HEK293 (cell line): ENCODE data around the gene RPEL1.

ENCODE experiments used
- CTCF ChIA-PET: fragments of 350-600 bp; formaldehyde crosslinking; extraction: SDS; loops from one replicate; lab custom pipeline; 2021; ENCODE audit warnings: antibody characterized with exemption; lab: Yijun Ruan, JAX
- POLR2A ChIA-PET: fragments of 300-600 bp; formaldehyde crosslinking; extraction: SDS; loops from one replicate; lab custom pipeline; 2020; ENCODE audit warnings: antibody characterized with exemption, inconsistent platforms; lab: Yijun Ruan, JAX
- H3K27ac ChIP-seq: fragments of 200-500 bp; sonication (Bioruptor generic); 2 replicates; pipeline ENCODE4 v1.5.1; 2014; ENCODE audit warnings: low read depth, low read length, control low read depth, inconsistent platforms; ENCODE audit errors: extremely low read depth
- H3K36me3 ChIP-seq, 2 experiments: fragments of 200-500 bp in 1 of 2; sonication (Bioruptor generic) in 1 of 2; 1 replicate in 1 of 2; 2 replicates in 1 of 2; pipeline ENCODE4 v1.5.1; 2014 to 2017; ENCODE audit warnings: inconsistent platforms in 2 of 2, low read length in 2 of 2; ENCODE audit not compliant: control insufficient read depth in 2 of 2, insufficient read depth in 1 of 2
- H3K4me1 ChIP-seq: fragments of 200-500 bp; sonication (Bioruptor generic); 2 replicates; pipeline ENCODE4 v1.5.1; 2014; ENCODE audit warnings: mild to moderate bottlenecking, low read length, inconsistent platforms; ENCODE audit not compliant: control insufficient read depth, insufficient read depth
- H3K4me3 ChIP-seq: 2 replicates; pipeline ENCODE4 v1.5.1; 2011; ENCODE audit warnings: low read depth, mild to moderate bottlenecking, control low read depth, low read length, moderate library complexity
- H3K9me3 ChIP-seq: fragments of 200-500 bp; sonication (Bioruptor generic); 2 replicates; pipeline ENCODE4 v1.5.1; 2014; ENCODE audit warnings: low read depth, low read length, inconsistent platforms; ENCODE audit not compliant: control insufficient read depth, insufficient read depth
- BCL11A ChIP-seq: fragments of 450-650 bp; formaldehyde crosslinking; IDR thresholded peaks from 2 replicates; pipeline ENCODE4 v1.5.1; 2016; ENCODE audit warnings: low read depth, missing biosample characterization, missing genetic modification characterization
- OVOL3 ChIP-seq: fragments of 450-650 bp; formaldehyde crosslinking; IDR thresholded peaks from 2 replicates; pipeline ENCODE4 v1.5.1; 2016; ENCODE audit warnings: missing biosample characterization, missing genetic modification characterization
- PRDM1 ChIP-seq: fragments of 450-650 bp; formaldehyde crosslinking; IDR thresholded peaks from 2 replicates; pipeline ENCODE4; 2016; ENCODE audit warnings: missing biosample characterization, missing genetic modification characterization
- REST ChIP-seq: fragments of 450-650 bp; formaldehyde crosslinking; IDR thresholded peaks from 2 replicates; pipeline ENCODE4 v1.5.1; 2016; ENCODE audit warnings: missing biosample characterization, missing genetic modification characterization
- TCF7L2 ChIP-seq: IDR thresholded peaks from 2 replicates; pipeline ENCODE4 v1.6.1; 2011; ENCODE audit warnings: low read depth, mild to moderate bottlenecking, inconsistent platforms, low read length, moderate library complexity, borderline replicate concordance
- ZFP69B ChIP-seq: fragments of 450-650 bp; formaldehyde crosslinking; IDR thresholded peaks from 2 replicates; pipeline ENCODE4 v1.5.1; 2016; ENCODE audit warnings: missing biosample characterization, missing genetic modification characterization
- ZNF114 ChIP-seq: fragments of 450-650 bp; formaldehyde crosslinking; IDR thresholded peaks from 2 replicates; pipeline ENCODE4 v1.5.0; 2017; ENCODE audit warnings: missing biosample characterization, missing genetic modification characterization
- ZNF202 ChIP-seq: fragments of 450-650 bp; formaldehyde crosslinking; IDR thresholded peaks from 2 replicates; pipeline ENCODE4 v1.5.1; 2016; ENCODE audit warnings: missing biosample characterization, missing genetic modification characterization, borderline replicate concordance
- ZNF26 ChIP-seq: fragments of 450-650 bp; formaldehyde crosslinking; IDR thresholded peaks from 2 replicates; pipeline ENCODE4 v1.5.1; 2016; ENCODE audit warnings: missing biosample characterization, missing genetic modification characterization
- ZNF292 ChIP-seq: fragments of 450-650 bp; formaldehyde crosslinking; IDR thresholded peaks from 2 replicates; pipeline ENCODE4 v1.5.1; 2016; ENCODE audit warnings: low read depth, missing biosample characterization, missing genetic modification characterization, borderline replicate concordance
- ZNF302 ChIP-seq: fragments of 450-650 bp; formaldehyde crosslinking; IDR thresholded peaks from 2 replicates; pipeline ENCODE4 v1.5.1; 2016; ENCODE audit warnings: missing biosample characterization, missing genetic modification characterization, low read depth
- ZNF391 ChIP-seq: fragments of 450-650 bp; formaldehyde crosslinking; IDR thresholded peaks from 2 replicates; pipeline ENCODE4 v1.5.1; 2016; ENCODE audit warnings: low read depth, missing biosample characterization, missing genetic modification characterization, borderline replicate concordance
- ZNF423 ChIP-seq: fragments of 450-650 bp; formaldehyde crosslinking; IDR thresholded peaks from 2 replicates; pipeline ENCODE4 v1.5.1; 2016; ENCODE audit warnings: missing biosample characterization, missing genetic modification characterization
- ZNF449 ChIP-seq: fragments of 450-650 bp; formaldehyde crosslinking; IDR thresholded peaks from 2 replicates; pipeline ENCODE4 v1.5.1; 2017; ENCODE audit warnings: missing biosample characterization, mild to moderate bottlenecking, missing genetic modification characterization, moderate library complexity
- ZNF600 ChIP-seq: fragments of 450-650 bp; formaldehyde crosslinking; IDR thresholded peaks from 2 replicates; pipeline ENCODE4 v1.5.1; 2016; ENCODE audit warnings: missing biosample characterization, missing genetic modification characterization
- ZNF621 ChIP-seq: fragments of 450-650 bp; formaldehyde crosslinking; IDR thresholded peaks from 2 replicates; pipeline ENCODE4 v1.5.1; 2017; ENCODE audit warnings: missing biosample characterization, missing genetic modification characterization
- ZNF692 ChIP-seq: fragments of 450-650 bp; formaldehyde crosslinking; IDR thresholded peaks from 2 replicates; pipeline ENCODE4 v1.5.1; 2016; ENCODE audit warnings: missing biosample characterization, missing genetic modification characterization
- ZNF768 ChIP-seq: fragments of 450-650 bp; formaldehyde crosslinking; IDR thresholded peaks from 2 replicates; pipeline ENCODE4 v1.5.1; 2018; ENCODE audit warnings: missing biosample characterization, mild to moderate bottlenecking, missing genetic modification characterization
- ZNF776 ChIP-seq: fragments of 450-650 bp; formaldehyde crosslinking; IDR thresholded peaks from 2 replicates; pipeline ENCODE4 v1.5.0; 2017; ENCODE audit warnings: missing biosample characterization, missing genetic modification characterization, borderline replicate concordance
- TF ChIP-seq, protein P1 (sequence below): fragments of 450-650 bp; formaldehyde crosslinking; IDR thresholded peaks from 2 replicates; pipeline ENCODE4 v1.5.1; 2017; ENCODE audit warnings: missing biosample characterization, missing genetic modification characterization

Gene RPEL1

DNA sequence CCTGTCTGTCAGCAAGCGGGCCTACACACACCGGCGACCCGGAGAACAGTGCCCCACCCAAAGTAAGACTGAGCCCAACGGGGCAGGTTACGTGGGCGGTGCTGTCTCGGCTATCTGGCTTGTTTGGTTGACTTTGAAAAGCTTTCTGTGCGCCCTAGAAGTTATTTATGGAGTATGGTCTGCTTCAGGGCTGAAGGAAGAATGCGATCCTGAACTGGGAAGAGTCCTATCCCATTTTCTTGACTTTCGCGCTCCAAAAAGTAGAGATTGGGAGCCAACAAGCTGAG is 32.8 kb downstream of the RPEL1 start:
- POLR2A ChIA-PET = interaction anchor here (0.6 kb wide), 1 partner anchor 219 kb away, joined by 3 read pairs; no protein-coding TSS in a partner anchor
- CTCF ChIA-PET = interaction anchor here (0.7 kb wide), 1 partner anchor 16 kb away, joined by 3 read pairs; no protein-coding TSS in a partner anchor
- H3K4me3 ChIP-seq = no peak overlapping the region
- H3K4me1 ChIP-seq = peaks cover 10% of the 10 kb centered on the region
- no peaks in the 10 kb centered on the region for H3K36me3 ChIP-seq
- H3K27ac ChIP-seq = no peak overlapping the region
- no peaks in the 10 kb centered on the region for H3K9me3 ChIP-seq
- TF ChIP-seq TCF7L2 = no peak
- TF ChIP-seq ZNF449 = peak; percentile 52; the same call in 1 of the 2 replicates
- TF ChIP-seq ZNF423 (tag by site-specific recombination) = no peak
- no peak for TF ChIP-seq ZNF26 (tag by site-specific recombination)
- no peak for TF ChIP-seq OVOL3 (tag by site-specific recombination)
- TF ChIP-seq ZNF776 (tag by site-specific recombination) = no peak

DNA sequence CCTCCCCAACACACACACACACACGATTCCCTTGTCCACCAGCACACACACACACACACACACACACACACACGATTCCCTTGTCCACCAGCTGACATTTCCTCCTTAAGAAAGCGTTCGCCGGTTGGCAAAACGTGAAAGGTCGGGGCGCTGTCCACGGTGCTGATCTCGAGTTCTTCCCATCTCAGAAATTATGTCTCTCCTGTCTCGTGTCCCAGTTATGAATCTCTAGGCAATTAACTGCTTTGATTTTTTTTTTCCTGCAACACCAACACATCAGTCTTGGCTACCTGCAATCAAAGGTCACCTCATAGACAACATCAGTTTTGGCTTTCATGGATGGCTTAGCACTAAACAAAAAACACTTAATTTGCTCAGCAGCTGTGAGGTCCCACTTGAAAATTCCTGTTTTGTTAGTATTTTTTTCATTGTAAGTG is 33.2 kb downstream of the RPEL1 start:
- Histone ChIP-seq H3K27ac (no peak overlapping the region), H3K4me1 (peaks cover 10% of the 10 kb centered on the region), H3K36me3 (no peaks in the 10 kb centered on the region), H3K4me3 (no peak overlapping the region), H3K9me3 (no peaks in the 10 kb centered on the region)
- CTCF ChIA-PET = interaction anchor here (0.7 to 1.3 kb wide), 2 partner anchors 17 to 36 kb away, joined by 3 read pairs; no protein-coding TSS in a partner anchor
- POLR2A ChIA-PET = interaction anchor here (0.6 kb wide), 1 partner anchor 219 kb away, joined by 3 read pairs; no protein-coding TSS in a partner anchor
- TF ChIP-seq REST (tag by site-specific recombination) (peak; percentile 99), BCL11A (peak; percentile 66; the same call in 1 of the 2 replicates), ZNF768 (no peak), ZFP69B (tag by site-specific recombination) (peak; percentile 92), ZNF692 (tag by site-specific recombination) (peak; percentile 91), ZNF302 (tag by site-specific recombination) (no peak), ZNF26 (tag by site-specific recombination) (no peak), ZNF202 (tag by site-specific recombination) (peak; percentile 63; the same call in 1 of the 2 replicates), PRDM1 (0 out of 2 replicates have a peak, but pooled peaks have one; percentile 34), ZNF621 (tag by site-specific recombination) (no peak), ZNF114 (no peak), ZNF391 (tag by site-specific recombination) (peak; percentile 62; the same call in 1 of the 2 replicates), ZNF292 (tag by site-specific recombination) (no peak), TCF7L2 (no peak), ZNF600 (peak; percentile 45; the same call in 1 of the 2 replicates)
- TF ChIP-seq, protein P1, sequence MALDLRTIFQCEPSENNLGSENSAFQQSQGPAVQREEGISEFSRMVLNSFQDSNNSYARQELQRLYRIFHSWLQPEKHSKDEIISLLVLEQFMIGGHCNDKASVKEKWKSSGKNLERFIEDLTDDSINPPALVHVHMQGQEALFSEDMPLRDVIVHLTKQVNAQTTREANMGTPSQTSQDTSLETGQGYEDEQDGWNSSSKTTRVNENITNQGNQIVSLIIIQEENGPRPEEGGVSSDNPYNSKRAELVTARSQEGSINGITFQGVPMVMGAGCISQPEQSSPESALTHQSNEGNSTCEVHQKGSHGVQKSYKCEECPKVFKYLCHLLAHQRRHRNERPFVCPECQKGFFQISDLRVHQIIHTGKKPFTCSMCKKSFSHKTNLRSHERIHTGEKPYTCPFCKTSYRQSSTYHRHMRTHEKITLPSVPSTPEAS = peak; percentile 81
